CD4-positive, alpha-beta T cell treated with Interleukin-1 beta for 1 hour (primary cell): ENCODE results near the gene SCN3A.

Source experiments
- DNase-seq, 2 donors: peaks; one replicate each; pipeline ENCODE4 v3.0.0-alpha.2; 2020 to 2022

The SCN3A gene

GRCh38 chr2:165109915-165110314 lies 93.9 kb downstream of the SCN3A start:
- no peak for DNase-seq

GRCh38 chr2:165105926-165106325 lies 97.9 kb downstream of the SCN3A start:
- DNase-seq: no peak

GRCh38 chr2:165087933-165088901 lies 115.6 kb downstream of the SCN3A start:
- DNase-seq: no peak

GRCh38 chr2:165086337-165086736 lies 117.5 kb downstream of the SCN3A start:
- no peak for DNase-seq

- no peak for DNase-seq
These were observed 120.5 kb downstream of the SCN3A start for GRCh38 chr2:165083326-165083725.

- no peak for DNase-seq
These were observed 121.4 kb downstream of the SCN3A start for GRCh38 chr2:165082479-165082878.

GRCh38 chr2:165081276-165081675 lies 122.6 kb downstream of the SCN3A start:
- no peak for DNase-seq

GRCh38 chr2:165079432-165079831 lies 124.4 kb downstream of the SCN3A start:
- no peak for DNase-seq

GRCh38 chr2:165078913-165079312 lies 124.9 kb downstream of the SCN3A start:
- DNase-seq: no peak

- DNase-seq: no peak
These were observed 129.0 kb downstream of the SCN3A start for GRCh38 chr2:165074884-165075283.

- no peak for DNase-seq
These were observed 129.5 kb downstream of the SCN3A start for GRCh38 chr2:165074323-165074722.

- no peak for DNase-seq
These were observed 133.8 kb downstream of the SCN3A start for GRCh38 chr2:165070076-165070475.

- no peak for DNase-seq
These were observed 134.7 kb downstream of the SCN3A start for GRCh38 chr2:165069151-165069550.

GRCh38 chr2:165068487-165068757 lies 135.4 kb downstream of the SCN3A start:
- DNase-seq: no peak

GRCh38 chr2:165067643-165068486 lies 136.0 kb downstream of the SCN3A start:
- DNase-seq: no peak

GRCh38 chr2:165064743-165065142 lies 139.1 kb downstream of the SCN3A start:
- DNase-seq: no peak

- no peak for DNase-seq
These were observed 143.4 kb downstream of the SCN3A start for GRCh38 chr2:165060411-165060810.

- no peak for DNase-seq
These were observed 145.2 kb downstream of the SCN3A start for GRCh38 chr2:165058476-165059265.

GRCh38 chr2:165057931-165058330 lies 145.9 kb downstream of the SCN3A start:
- no peak for DNase-seq

- DNase-seq: no peak
These were observed 146.5 kb downstream of the SCN3A start for GRCh38 chr2:165057308-165057707.

- no peak for DNase-seq
These were observed 147.3 kb downstream of the SCN3A start for GRCh38 chr2:165056564-165056963.

GRCh38 chr2:165055082-165055851 lies 148.6 kb downstream of the SCN3A start:
- DNase-seq: no peak
